Choroid plexus epithelial cell (primary cell): ENCODE measurements around the gene GAGE10.
"Not testable (repeated sequence)": the region's sequence is repeated elsewhere in the genome, so short reads cannot be mapped to it uniquely, and the experiment has no call there.

Experiments used
- DNase-seq: peaks from one replicate; pipeline ENCODE4 v3.0.0-alpha.2; 2010; ENCODE audit warnings: low read depth
- H3K4me3 ChIP-seq: 2 replicates; pipeline ENCODE4 v1.5.1; 2011; ENCODE audit warnings: low read depth, mild to moderate bottlenecking, control low read depth, low read length, moderate library complexity
- TF ChIP-seq, protein P1 (sequence below): conservative IDR thresholded peaks from 2 replicates; pipeline ENCODE4 v1.5.1; 2011; ENCODE audit warnings: low read depth, mild to moderate bottlenecking, control low read depth, inconsistent platforms, low read length, moderate library complexity

GAGE10 gene

DNA sequence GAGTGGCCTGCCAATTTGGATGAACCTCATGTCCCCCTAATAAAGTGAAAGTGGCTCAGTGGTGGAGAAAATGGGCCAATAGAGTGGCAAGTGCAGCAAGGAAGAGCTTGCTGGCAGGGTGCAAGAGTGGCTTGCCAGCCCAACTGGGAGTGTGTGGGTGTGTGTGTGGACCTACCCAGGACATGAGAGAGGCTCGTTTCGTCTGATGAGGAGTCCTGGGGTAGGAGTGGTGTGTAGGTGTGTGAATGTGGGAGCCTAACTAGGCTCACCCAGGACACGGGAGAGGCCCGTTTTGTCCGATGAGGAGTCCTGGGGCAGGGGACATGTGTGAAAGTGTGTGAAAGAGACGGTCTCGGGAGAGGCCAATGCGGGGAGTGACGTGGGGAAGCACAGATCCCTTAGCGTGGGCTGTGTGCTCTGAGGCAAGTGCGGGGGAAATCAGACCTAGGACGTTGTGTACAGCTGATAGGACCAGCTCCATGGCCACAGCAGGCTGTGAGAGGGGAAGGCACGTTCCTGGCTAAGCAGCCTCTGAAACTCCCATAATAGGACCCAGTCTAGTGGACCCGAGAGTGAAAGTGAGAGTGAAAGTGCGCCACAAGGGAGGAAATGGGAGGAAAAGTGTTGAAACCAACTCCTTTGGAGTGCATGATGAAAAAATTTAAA is 5.3 kb downstream of the GAGE10 start:
- TF ChIP-seq, protein P1, sequence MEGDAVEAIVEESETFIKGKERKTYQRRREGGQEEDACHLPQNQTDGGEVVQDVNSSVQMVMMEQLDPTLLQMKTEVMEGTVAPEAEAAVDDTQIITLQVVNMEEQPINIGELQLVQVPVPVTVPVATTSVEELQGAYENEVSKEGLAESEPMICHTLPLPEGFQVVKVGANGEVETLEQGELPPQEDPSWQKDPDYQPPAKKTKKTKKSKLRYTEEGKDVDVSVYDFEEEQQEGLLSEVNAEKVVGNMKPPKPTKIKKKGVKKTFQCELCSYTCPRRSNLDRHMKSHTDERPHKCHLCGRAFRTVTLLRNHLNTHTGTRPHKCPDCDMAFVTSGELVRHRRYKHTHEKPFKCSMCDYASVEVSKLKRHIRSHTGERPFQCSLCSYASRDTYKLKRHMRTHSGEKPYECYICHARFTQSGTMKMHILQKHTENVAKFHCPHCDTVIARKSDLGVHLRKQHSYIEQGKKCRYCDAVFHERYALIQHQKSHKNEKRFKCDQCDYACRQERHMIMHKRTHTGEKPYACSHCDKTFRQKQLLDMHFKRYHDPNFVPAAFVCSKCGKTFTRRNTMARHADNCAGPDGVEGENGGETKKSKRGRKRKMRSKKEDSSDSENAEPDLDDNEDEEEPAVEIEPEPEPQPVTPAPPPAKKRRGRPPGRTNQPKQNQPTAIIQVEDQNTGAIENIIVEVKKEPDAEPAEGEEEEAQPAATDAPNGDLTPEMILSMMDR: no peak
- no peak overlapping the region for H3K4me3 ChIP-seq
- peak; percentile 19 for DNase-seq

DNA sequence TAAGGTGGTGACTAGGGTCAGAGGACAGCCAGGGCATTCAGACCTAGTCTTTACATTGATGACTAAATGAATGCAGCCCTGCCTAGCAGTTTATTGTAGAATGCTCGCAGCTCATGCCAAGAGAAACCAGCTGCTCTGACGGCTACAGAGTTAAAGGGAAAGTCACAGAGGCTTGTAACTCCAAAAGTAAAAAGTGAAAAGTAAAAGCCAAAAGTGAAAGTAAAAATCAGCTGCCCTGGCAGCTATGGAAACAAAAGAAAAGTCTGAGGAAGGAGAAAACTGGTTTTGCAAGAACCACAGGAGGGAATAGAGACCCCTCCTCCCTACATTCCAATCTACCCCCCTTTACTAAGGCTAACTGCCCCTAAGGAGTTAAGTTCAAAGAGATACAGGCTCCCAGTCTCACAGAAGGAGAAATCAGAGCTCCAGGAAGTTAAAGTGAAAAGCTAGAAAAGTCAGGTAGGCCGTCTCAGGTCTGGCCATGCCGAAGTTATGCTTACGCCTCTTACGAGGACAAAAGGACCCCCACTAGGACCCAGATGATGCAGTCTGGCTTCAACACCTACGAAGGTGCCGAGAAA is 6.0 kb downstream of the GAGE10 start:
- peak overlapping the region; percentile 37 for H3K4me3 ChIP-seq
- TF ChIP-seq, protein P1: no peak
- DNase-seq: peak; percentile 50

DNA sequence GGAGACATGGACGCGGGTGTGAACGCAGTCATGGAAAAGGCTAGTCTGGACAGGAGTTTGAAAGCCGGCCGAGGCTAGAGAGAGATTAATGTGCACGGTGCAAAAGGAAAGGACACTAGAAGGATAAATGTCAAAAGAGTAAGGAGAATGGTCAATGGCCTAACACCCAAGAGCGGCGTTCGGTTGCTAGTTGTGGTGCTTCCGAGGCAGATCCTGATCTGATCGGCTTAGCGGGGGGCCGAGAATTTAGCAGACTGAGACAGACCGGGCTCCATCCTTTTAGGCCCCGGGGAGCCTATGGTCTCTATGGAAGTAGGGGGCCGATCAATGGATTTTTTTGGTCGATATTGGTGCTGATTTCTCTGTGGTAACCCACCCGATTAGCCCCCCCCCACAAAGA is 6.9 kb downstream of the GAGE10 start:
- TF ChIP-seq, protein P1: no peak
- no peak for DNase-seq
- H3K4me3 ChIP-seq: no peak overlapping the region

DNA sequence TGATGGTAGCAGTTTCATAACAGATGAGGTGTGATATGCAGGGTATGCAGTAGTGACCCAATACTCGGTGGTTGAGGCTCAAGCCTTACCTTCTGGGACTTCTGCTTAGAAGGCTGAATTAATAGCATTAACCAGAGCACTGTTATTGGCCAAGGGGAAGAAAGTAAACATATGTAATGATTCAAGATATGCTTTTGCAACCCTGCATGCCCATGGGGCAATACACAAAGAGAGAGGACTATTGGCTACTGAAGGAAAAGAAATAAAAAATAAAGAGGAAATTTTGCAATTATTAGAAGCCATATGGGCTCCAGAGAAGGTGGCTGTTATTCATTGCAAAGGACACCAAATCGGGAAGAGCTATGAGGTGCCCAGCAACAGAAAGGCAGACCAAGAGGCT is 8.7 kb downstream of the GAGE10 start:
- H3K4me3 ChIP-seq: no peak overlapping the region
- TF ChIP-seq, protein P1: no peak
- no peak for DNase-seq

GRCh38 chrX:49316085-49316484 is 12.6 kb downstream of the GAGE10 start:
- no peak for DNase-seq
- no peak overlapping the region for H3K4me3 ChIP-seq
- TF ChIP-seq, protein P1: no peak

GRCh38 chrX:49321737-49322136 is 18.3 kb downstream of the GAGE10 start, which contains the start of gene GAGE12J:
TSS of gene GAGE12J (plus strand) at chrX:49322037. CDS start at chrX:49323194, 1,157 bp downstream.
- DNase-seq, H3K4me3 ChIP-seq: not testable (repeated sequence)

- DNase-seq: not testable (repeated sequence)
Measured at GRCh38 chrX:49322266-49322665, 18.8 kb downstream of the GAGE10 start.

DNA sequence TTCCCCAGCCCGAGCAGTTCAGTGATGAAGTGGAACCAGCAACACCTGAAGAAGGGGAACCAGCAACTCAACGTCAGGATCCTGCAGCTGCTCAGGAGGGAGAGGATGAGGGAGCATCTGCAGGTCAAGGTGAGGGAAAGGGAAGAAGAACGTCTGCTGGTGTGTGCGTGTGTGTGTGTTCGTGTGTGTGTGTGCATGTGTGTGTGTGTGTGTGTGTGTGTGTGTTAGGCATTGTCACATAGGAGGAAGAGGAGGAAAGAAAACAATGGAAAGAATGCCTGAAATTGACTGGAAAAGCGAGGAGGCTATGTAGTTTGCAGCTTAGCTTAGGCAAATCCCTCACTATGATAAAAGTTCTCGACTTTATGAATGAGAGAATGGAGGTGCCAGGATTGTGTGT is 20.3 kb downstream of the GAGE10 start:
- H3K4me3 ChIP-seq, DNase-seq: not testable (repeated sequence)

More at GRCh38 chrX:49322266-49322665, 18.8 kb downstream of the GAGE10 start:
- H3K4me3 ChIP-seq: not testable (repeated sequence)

DNA sequence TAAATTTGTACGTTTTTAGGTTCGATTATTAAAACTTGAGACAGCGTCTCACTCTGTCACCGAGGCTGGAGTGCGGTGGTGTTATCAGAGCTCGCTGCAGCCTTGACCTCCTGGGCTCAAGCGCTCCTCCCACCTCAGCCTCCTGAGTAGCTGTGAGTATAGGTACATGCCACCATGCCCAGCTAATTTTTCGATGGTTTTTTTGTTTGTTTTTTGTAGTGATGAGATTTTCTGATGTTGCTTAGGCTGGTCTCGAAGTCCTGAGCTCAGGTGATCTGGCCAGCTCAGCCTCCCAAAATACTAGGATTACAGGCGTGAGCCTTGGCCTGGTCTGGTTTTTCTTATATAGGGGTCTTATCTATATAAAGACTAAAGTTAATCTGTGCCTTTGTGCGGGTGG is 27.0 kb downstream of the GAGE10 start:
- not testable (repeated sequence) for DNase-seq, H3K4me3 ChIP-seq

DNA sequence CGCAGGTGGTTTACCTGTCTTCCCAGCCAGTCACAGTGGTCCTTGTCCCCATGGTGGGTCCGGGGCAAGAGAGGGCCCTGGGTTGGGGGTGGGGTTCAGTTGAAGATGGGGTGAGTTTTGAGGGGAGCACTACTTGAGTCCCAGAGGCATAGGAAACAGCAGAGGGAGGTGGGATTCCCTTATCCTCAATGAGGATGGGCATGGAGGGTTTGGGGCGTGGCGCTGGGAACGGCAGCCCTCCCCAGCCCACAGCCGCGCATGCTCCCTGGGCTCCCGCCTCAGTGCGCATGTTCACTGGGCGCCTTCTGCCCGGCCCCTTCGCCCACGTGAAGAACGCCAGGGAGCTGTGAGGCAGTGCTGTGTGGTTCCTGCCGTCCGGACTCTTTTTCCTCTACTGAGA is 27.8 kb downstream of the GAGE10 start, which contains the start of gene GAGE13:
TSS of gene GAGE13 (plus strand) at position 301 of the 400 bp plus-strand sequence. CDS start 1,156 bp downstream, outside the sequence.
- DNase-seq, H3K4me3 ChIP-seq: not testable (repeated sequence)

GRCh38 chrX:49331841-49332240 is 28.4 kb downstream of the GAGE10 start:
- not testable (repeated sequence) for H3K4me3 ChIP-seq, DNase-seq

- DNase-seq, H3K4me3 ChIP-seq: not testable (repeated sequence)
Measured at GRCh38 chrX:49341449-49341848, 38.0 kb downstream of the GAGE10 start.
